ENCODE results near the gene CSNK1G2. TPM values are rescaled to one million over a fixed set of nuclear protein-coding genes. Genes with fewer than 3 reads are reported as not detected.

Gene CSNK1G2
- total and polyA plus RNA-seq, 7 donors, result 22.3 to 49.8 (median 33.2) TPM

DNA sequence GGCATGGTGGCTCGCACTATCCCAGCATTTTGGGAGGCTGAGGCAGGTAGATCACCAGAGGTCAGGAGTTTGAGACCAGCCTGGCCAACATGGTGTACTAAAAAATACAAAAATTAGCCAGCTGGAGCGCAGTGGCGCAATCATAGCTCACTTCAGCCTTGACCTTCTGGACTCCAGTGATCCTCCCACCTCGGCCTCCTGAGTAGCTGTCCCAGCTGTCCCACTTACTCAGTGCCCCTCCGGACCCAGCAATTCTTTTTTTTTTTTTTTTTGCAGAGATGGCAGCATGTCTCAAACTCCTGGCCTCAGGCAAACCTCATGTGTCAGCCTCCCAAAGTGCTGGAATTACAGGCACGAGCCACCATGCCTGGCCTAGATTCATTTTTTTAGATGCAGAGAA is 38.0 kb upstream of the CSNK1G2 start:
- Histone ChIP-seq H3K4me1 (peaks cover 5% of the 10 kb centered on the region), H3K4me3 (no peak overlapping the region), H3K27me3 (ENCODE audit: insufficient read depth in 3 of 3, low read length in 2 of 3) (no peaks in the 10 kb centered on the region), H3K9me3 (no peaks in the 10 kb centered on the region), H3K27ac (no peak overlapping the region), H3K36me3 (ENCODE audit: insufficient read depth in 1 of 2, low read depth in 1 of 2) (no peaks in the 10 kb centered on the region)
- 72 to 81% (median 77%) methylated on average over 6 of the region's 6 CpGs for WGBS, 3 donors
- no peak for ATAC-seq
- TF ChIP-seq, protein P1, sequence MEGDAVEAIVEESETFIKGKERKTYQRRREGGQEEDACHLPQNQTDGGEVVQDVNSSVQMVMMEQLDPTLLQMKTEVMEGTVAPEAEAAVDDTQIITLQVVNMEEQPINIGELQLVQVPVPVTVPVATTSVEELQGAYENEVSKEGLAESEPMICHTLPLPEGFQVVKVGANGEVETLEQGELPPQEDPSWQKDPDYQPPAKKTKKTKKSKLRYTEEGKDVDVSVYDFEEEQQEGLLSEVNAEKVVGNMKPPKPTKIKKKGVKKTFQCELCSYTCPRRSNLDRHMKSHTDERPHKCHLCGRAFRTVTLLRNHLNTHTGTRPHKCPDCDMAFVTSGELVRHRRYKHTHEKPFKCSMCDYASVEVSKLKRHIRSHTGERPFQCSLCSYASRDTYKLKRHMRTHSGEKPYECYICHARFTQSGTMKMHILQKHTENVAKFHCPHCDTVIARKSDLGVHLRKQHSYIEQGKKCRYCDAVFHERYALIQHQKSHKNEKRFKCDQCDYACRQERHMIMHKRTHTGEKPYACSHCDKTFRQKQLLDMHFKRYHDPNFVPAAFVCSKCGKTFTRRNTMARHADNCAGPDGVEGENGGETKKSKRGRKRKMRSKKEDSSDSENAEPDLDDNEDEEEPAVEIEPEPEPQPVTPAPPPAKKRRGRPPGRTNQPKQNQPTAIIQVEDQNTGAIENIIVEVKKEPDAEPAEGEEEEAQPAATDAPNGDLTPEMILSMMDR (IDR thresholded peaks at IDR 0.05), result no peak
- no peak for DNase-seq
- intact Hi-C loops (cut with DNase I), result no loop called here

DNA sequence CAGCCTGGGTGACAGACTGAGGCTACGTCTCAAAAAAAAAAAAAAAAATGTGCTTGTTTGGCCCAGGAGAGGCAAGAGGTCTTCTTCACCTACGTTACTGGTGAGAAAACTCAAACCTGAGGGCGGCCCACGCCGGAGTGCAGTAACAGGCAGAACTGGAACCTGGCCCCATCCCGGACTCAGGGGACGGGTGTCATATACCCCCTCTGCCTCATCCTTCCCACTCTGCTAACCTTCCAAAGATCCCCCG is 36.2 kb upstream of the CSNK1G2 start:
- intact Hi-C loops (cut with DNase I), result no loop called here
- Histone ChIP-seq H3K27ac (peak overlapping the region; percentile 85), H3K4me3 (peak overlapping the region; percentile 79), H3K9me3 (no peaks in the 10 kb centered on the region), H3K36me3 (ENCODE audit: insufficient read depth in 1 of 2, low read depth in 1 of 2) (no peaks in the 10 kb centered on the region), H3K27me3 (ENCODE audit: insufficient read depth in 3 of 3, low read length in 2 of 3) (no peaks in the 10 kb centered on the region), H3K4me1 (peaks cover 7% of the 10 kb centered on the region)
- 43 to 48% (median 47%) methylated on average over 8 of the region's 8 CpGs for WGBS, 3 donors
- no peak for ATAC-seq
- no peak for DNase-seq
- TF ChIP-seq, protein P1 (IDR thresholded peaks at IDR 0.05), result no peak

DNA sequence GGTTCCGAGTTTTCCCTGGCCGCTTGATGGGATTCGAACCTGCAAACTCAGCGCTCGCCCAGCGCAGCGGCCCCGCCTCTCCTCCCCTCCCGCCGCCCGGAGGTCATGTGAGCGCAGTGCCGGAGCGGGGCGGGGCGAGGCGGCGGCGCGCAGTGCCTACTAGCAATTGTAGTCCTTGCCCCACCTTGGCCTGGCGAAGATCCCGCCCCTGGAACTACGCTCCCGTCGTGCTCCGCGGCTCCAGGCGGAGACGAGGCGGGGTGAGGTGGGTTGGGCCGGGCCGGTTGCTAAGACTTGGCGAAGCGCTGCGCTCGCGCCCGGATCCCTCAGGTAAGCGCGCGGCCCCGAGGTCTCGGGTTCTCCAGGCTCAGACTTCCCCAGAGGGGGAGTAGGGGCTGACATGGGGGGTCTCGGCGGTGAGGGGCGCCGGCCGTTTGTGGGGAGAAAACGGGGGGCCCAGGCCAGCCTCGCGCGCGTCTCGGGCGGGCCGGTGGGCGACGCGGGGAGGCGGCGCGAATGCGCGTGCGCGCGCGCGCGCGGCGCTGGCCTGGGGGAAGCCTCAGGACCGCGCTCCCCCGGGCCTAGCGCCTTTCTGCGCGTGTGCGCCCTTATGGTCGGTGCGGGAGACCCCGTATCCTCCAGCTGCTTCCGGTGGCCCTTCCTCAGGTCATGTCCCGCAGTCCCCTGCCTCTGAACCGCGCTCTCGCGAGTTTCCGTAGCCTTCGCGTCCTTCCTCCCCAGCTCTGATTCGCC is 35.7 kb upstream of the CSNK1G2 start, which contains the start of the genes ADAT3 and SCAMP4:
TSS of gene ADAT3 (plus strand) at position 290 of the 753 bp plus-strand sequence. CDS start 6,649 bp downstream, outside the sequence.
TSS of gene SCAMP4 (plus strand) at position 290 of the 753 bp plus-strand sequence. CDS start 9,621 bp downstream, outside the sequence.
- peaks cover 8% of the 10 kb centered on the region for H3K4me1 ChIP-seq
- ATAC-seq (peak; percentile 96 to 97 (median 96)), DNase-seq (peak; percentile 100)
- intact Hi-C loops (cut with DNase I), result no loop called here
- H3K27ac ChIP-seq, result peak within 1 kb of the TSS; percentile 85
- 0 to 1% (median 1%) methylated on average over 56 to 92 of the region's 92 CpGs for WGBS, 3 donors
- H3K4me3 ChIP-seq, result peak within 1 kb of the TSS; percentile 79
- TF ChIP-seq, protein P1 (IDR thresholded peaks at IDR 0.05), result no peak
- H3K27me3 ChIP-seq (ENCODE audit: insufficient read depth in 3 of 3, low read length in 2 of 3), result no peaks in the 10 kb centered on the region
- H3K9me3 ChIP-seq, result no peaks in the 10 kb centered on the region
- H3K36me3 ChIP-seq (ENCODE audit: insufficient read depth in 1 of 2, low read depth in 1 of 2), result no peaks in the 10 kb centered on the region

DNA sequence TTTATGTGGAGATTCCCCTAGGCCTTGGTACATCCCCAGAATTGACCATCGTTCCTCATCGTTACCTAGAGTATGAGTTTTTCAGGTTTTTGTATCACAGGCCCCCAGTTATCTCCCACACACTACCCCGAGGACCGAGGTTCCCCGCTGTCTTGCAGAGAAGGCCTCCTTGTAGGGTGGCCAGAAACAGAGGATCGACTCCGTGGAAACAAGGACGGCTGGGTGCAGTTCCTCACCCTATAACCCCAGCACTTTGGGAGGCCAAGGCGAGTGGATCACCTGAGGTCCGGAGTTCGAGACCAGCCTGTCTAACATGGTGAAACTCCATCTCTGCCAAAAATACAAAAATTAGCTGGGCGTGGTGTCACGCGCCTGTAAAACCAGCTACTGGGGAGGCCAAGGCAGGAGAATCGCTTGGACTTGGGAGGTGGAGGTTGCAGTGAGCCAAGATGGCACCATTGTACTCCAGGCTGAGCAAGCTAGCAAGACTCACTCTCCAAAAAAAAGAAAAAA is 35.1 kb upstream of the CSNK1G2 start:
- no peaks in the 10 kb centered on the region for H3K9me3 ChIP-seq
- H3K4me1 ChIP-seq, result peaks cover 8% of the 10 kb centered on the region
- 69 to 76% (median 72%) methylated on average over 15 of the region's 15 CpGs for WGBS, 3 donors
- TF ChIP-seq, protein P1 (IDR thresholded peaks at IDR 0.05), result no peak
- H3K27ac ChIP-seq, result peak overlapping the region; percentile 85
- ATAC-seq (no peak), DNase-seq (peak in 1 of 2 donors; percentile 48)
- no peaks in the 10 kb centered on the region for H3K27me3 ChIP-seq (ENCODE audit: insufficient read depth in 3 of 3, low read length in 2 of 3)
- H3K4me3 ChIP-seq, result peak overlapping the region; percentile 79
- intact Hi-C loops (cut with DNase I), result no loop called here
- no peaks in the 10 kb centered on the region for H3K36me3 ChIP-seq (ENCODE audit: insufficient read depth in 1 of 2, low read depth in 1 of 2)
